Measurements from ENCODE around the gene KLHDC3.
"Not testable (repeated sequence)": the region's sequence is repeated elsewhere in the genome, so short reads cannot be mapped to it uniquely, and the experiment has no call there.

The KLHDC3 gene

DNA sequence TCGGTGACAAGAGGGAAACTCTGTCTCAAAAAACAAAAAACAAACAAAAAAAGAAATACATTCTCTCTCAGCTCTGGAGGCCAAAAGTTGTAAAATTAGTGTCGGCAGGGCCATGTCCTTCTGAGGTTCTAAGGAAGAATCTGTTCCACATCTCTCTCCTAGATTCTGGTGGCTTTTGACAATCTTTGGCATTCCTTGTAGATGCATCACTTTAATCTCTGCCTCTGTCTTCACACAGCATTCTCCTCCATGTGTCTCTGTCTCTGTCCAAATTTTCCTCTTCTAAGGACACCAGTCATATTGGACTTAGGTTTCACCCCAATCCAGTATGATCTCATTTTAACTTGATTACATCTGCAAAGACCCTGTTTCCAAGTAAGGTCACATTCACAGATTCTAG, 20.6 kb upstream of the KLHDC3 start:
- DNase-seq, result no peak
- Histone ChIP-seq H3K27ac (no peak overlapping the region), H3K36me3 (peaks cover 62% of the 10 kb centered on the region), H3K4me3 (ENCODE audit: low read depth, low read length) (no peak overlapping the region), H3K27me3 (ENCODE audit: insufficient read depth, low read depth, severe bottlenecking) (no peaks in the 10 kb centered on the region), H3K9me3 (ENCODE audit: severe bottlenecking) (no peaks in the 10 kb centered on the region)
- TF ChIP-seq CTCF (IDR thresholded peaks at IDR 0.05; ENCODE audit: low read depth, low read length), result no peak

- H3K27me3 ChIP-seq (ENCODE audit: insufficient read depth, low read depth, severe bottlenecking), result no peaks in the 10 kb centered on the region
- peaks cover 49% of the 10 kb centered on the region for H3K36me3 ChIP-seq
- no peaks in the 10 kb centered on the region for H3K9me3 ChIP-seq (ENCODE audit: severe bottlenecking)
- H3K4me3 ChIP-seq (ENCODE audit: low read depth, low read length), result no peak overlapping the region
- no peak for TF ChIP-seq CTCF (IDR thresholded peaks at IDR 0.05; ENCODE audit: low read depth, low read length)
- no peak for DNase-seq
- H3K27ac ChIP-seq, result no peak overlapping the region
These were observed 17.5 kb upstream of the KLHDC3 start for GRCh38 chr6:42996513-42996912.

DNA sequence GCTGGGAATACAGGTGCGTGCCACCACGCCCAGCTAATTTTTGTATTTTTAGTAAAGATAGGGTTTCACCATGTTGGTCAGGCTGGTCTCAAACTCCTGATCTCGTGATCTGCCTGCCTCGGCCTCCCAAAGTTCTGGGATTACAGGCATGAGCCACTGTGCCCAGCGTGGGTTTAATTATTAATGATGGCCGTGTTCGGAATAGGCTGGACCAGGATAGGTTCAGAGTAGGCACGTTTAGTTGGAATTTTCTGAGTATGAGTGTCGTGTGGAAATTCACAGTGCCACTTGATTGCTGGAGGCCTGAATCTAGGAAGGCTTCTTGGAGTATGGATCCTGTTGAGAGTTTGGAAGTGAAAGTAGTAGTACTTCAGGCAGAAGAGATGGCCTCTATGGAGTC, 15.8 kb upstream of the KLHDC3 start:
- not testable (repeated sequence) for DNase-seq
- H3K36me3 ChIP-seq, result peaks cover 47% of the 10 kb centered on the region

GRCh38 chr6:43001843-43002242, 12.2 kb upstream of the KLHDC3 start:
- no peak for TF ChIP-seq CTCF (IDR thresholded peaks at IDR 0.05; ENCODE audit: low read depth, low read length)
- no peak overlapping the region for H3K27ac ChIP-seq
- no peak overlapping the region for H3K4me3 ChIP-seq (ENCODE audit: low read depth, low read length)
- H3K9me3 ChIP-seq (ENCODE audit: severe bottlenecking), result no peaks in the 10 kb centered on the region
- H3K36me3 ChIP-seq, result peaks cover 53% of the 10 kb centered on the region
- H3K27me3 ChIP-seq (ENCODE audit: insufficient read depth, low read depth, severe bottlenecking), result no peaks in the 10 kb centered on the region
- DNase-seq, result no peak

More for the DNA sequence above, 15.8 kb upstream of the KLHDC3 start:
- not testable (repeated sequence) for H3K4me3 ChIP-seq (ENCODE audit: low read depth, low read length); H3K27me3 ChIP-seq (ENCODE audit: insufficient read depth, low read depth, severe bottlenecking); H3K9me3 ChIP-seq (ENCODE audit: severe bottlenecking); H3K27ac ChIP-seq

- H3K4me3 ChIP-seq (ENCODE audit: low read depth, low read length), result no peak overlapping the region
- no peak overlapping the region for H3K27ac ChIP-seq
- no peaks in the 10 kb centered on the region for H3K27me3 ChIP-seq (ENCODE audit: insufficient read depth, low read depth, severe bottlenecking)
- peaks cover 74% of the 10 kb centered on the region for H3K36me3 ChIP-seq
- TF ChIP-seq CTCF (IDR thresholded peaks at IDR 0.05; ENCODE audit: low read depth, low read length), result no peak
- no peaks in the 10 kb centered on the region for H3K9me3 ChIP-seq (ENCODE audit: severe bottlenecking)
- no peak for DNase-seq
These were observed 8.2 kb upstream of the KLHDC3 start for GRCh38 chr6:43005844-43006243.

DNA sequence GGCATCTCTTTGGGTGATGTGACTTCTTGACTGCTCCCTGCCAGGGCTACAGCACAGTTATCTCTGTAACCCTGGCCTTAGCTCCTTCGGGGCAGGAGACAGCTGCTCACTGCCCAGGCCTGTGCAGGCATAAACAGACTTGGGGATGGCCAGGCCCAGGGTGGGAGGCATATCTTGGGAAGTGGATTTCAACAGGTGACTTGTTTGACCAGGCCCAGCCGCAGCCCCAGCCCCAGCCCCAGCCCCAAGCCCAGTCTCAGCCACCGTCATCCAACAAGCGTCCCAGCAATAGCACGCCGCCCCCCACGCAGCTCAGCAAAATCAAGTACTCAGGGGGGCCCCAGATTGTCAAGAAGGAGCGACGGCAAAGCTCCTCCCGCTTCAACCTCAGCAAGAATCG, 7.8 kb upstream of the KLHDC3 start:
- no peaks in the 10 kb centered on the region for H3K27me3 ChIP-seq (ENCODE audit: insufficient read depth, low read depth, severe bottlenecking)
- no peak overlapping the region for H3K4me3 ChIP-seq (ENCODE audit: low read depth, low read length)
- DNase-seq, result no peak
- no peaks in the 10 kb centered on the region for H3K9me3 ChIP-seq (ENCODE audit: severe bottlenecking)
- H3K36me3 ChIP-seq, result peaks cover 75% of the 10 kb centered on the region
- no peak for TF ChIP-seq CTCF (IDR thresholded peaks at IDR 0.05; ENCODE audit: low read depth, low read length)
- no peak overlapping the region for H3K27ac ChIP-seq

Measured in WERI-Rb-1 (cell line).